HG03103 (cell line): ENCODE results near the gene SP6.

Experiments used
- ATAC-seq: cut with Tn5 transposase; IDR thresholded peaks from one replicate; pipeline ENCODE4 v1.9.1; 2021; ENCODE audit warnings: low read depth; ENCODE audit not compliant: unreplicated experiment

The SP6 gene

DNA sequence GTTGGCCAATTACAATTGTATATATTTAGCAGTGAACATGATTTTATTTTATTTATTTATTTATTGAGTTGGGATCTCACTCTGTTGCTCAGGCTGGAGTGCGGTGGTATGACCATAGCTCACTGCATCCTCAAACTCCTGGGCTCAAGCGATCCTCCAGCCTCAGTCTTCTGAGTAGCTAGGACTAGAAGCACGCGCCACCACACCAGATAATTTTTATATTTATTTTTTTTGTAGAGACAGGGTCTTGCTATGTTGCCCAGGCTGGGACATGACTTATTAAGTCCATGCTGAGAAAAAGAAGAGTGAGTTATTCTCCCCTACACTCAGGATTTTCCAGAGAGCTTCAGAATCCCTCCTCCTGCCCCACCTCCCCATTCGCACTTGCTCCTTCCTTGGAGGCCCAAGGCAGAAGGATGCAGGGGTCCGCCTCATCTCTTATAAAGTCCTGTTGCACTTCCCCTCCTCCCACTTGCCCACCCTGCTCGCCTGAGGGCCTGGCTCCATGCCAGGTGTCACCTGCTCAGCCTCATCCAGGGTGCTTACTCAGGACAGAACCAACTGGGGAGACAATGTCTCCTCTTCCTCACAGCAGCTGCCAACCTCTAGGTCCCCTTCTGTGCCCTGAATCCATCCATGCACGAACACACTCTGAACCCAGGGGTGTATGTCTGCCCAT lies 29.0 kb upstream of the SP6 start:
- no peak for ATAC-seq

DNA sequence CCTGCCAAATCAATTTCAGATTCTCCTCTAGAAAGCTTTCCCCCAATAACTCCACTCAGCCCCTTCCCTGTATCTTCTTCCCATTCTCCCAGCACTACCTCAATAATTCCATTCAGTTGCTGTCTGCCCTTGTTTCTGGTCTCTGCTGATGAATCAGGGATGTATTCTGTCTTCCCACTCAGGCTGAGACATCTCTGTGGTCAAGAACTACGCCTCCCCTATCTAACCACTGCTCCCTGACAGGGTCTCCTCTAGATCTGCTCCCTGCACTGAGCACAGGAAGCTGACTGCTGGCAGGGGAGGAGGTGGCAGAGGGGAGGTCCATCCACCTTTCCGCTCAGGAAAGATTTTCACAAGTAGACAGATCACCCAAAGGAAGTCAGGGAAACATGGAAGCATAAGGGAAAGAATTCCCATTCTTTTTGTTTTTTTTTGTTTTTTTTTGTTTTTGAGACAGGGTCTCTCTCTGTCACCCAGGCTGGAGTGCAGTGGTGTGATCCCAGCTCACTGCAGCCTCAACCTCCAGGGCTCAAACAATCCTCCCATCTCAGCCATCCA lies 28.1 kb upstream of the SP6 start:
- no peak for ATAC-seq

GRCh38 chr17:47878203-47879027 lies 27.5 kb upstream of the SP6 start:
- ATAC-seq = no peak

GRCh38 chr17:47877368-47878034 lies 26.5 kb upstream of the SP6 start:
- ATAC-seq = no peak

DNA sequence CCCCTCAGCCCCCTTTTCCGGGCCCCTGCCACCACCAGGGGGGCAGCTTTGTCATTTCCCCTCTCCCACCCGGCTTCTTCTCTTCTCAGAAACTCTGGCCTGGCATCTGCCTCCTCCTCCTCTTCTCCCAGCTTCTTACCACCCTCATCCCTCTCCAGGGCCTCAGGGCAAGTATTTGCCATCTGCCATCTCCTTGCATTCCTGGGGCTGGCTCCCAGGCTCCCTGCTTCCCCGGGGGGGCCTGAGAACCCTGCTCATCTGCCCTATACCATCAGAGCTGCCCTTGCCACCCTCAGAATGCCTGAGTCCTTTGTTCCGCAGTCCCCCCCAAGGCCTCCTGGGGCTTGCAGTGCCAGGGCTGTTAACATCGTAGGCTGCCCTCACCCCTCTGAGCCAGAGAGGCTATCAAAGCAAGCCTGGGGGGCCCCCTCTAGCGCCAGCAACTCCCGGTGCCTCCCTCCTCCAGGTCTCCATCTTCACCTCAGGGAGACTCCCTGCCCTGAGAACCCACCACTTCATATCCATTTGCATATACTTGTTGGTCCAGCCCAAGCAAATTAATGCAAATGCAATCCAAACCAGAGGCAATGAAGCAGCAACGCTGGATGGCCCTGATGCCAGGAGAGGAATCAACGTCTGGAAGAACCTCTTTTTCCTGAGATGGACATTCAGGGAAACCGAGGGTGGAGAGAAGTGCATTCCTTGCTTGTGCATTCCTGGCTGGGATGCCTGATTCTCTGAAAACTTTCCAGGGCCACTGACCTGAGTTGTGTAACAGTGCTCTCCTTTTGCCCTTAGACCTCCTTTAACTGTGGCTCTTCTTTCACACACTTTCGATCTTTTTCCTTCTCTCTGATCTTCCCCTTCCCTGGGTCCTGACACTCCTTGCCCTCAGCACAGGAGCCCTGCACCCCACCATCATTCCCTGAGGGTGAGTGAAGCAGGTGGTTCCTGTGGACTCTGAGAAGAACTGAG lies 24.3 kb upstream of the SP6 start:
- no peak for ATAC-seq

DNA sequence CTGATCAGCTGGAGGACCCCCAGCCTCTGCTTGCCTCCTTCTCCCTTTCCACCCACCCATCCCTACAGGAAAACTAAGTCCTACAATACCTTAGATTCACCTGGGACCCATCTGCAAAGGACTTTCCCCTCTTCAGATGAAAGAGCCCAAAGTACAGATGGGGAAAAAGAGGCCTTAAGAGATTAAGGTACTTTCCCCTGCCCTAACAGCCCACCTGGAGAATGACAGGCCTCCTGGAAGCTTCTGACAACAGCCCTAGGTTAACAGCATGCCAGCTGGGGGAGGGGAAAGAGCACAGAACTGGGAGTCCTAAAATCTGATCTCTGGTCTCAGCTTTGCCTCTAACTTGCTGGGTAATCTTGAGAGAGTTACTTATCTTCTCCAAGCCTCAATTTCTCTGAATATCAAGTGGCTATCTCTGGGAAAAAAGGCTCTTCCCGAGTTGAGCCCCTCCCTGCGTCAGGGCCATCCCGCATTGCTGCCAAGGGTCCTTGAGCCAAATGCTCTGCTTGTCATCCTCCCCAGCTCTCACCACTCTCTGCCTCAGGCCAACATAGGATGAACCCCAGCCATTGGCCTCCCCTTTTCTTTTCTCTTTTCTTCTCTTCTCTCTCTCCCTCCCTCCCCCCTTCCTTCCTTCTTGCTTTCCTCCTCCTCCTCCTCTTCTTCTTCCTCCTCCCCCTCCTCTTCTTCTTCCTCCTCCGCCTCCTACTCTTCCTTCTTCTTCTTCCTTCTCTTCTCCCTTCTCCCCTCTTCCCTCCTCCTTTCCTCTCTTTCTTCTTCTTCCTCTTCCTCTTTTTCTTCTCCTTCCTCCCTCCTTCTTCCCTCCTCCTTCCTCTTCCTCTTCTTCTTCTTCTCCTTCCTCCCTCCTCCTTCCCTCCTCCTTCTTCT lies 22.5 kb upstream of the SP6 start:
- ATAC-seq = no peak

DNA sequence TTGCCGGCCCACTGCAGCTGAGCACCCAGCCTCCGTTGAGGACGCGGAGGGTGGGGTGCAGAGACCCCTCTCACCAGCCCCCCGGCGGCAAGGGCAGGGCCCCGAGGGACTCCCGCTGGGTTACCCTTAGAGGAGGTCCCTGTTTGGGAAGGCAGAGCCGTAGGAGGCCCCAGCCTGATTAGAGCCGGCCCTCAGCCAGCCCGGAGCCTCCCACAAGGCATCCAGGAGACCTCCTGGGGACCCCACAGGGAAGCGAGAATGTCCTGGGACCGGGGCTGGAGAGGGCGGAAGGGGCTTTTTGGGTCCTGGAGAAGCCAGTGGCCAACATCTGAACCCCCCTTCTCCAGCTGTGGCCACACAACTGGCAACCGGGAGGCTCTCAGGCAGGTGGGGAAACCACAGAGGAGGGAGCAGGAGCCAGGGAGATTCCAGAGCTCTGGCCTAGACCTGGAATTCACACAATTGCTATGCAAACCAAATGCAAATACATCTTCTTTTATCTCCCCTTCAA lies 21.7 kb upstream of the SP6 start:
- no peak for ATAC-seq

DNA sequence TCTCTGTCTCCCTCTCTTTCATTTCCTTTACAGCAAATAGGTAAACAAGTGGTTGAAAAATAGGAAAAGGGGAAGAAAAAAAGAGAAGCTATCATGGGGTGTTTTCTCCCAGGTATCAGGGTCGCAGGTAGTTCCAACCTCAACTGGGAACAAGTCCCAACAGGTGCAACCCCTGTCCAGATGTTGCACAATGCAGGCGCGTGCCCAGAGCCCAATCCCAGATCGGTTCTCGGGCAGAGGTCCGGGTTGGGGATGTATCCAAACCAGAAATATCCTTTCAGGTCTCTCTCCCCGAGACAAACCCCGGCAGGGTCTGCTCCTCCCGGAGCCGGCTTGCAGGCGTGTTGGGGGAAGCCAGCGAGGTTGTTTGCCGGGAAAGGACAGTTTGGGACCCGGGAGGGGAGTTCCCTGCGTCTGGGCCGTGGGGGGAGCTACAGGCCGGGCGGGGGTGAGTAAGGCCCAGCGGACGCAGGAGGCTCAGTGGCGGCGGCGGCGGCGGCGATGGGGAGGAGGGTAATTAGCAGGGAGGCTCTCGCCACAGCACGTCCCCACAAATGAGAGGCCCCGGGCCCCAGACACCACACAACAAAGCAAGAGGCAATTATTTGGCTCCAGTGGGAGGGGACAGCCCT lies 21.2 kb upstream of the SP6 start:
- ATAC-seq = no peak

GRCh38 chr17:47871048-47871447 lies 20.1 kb upstream of the SP6 start:
- ATAC-seq = no peak

DNA sequence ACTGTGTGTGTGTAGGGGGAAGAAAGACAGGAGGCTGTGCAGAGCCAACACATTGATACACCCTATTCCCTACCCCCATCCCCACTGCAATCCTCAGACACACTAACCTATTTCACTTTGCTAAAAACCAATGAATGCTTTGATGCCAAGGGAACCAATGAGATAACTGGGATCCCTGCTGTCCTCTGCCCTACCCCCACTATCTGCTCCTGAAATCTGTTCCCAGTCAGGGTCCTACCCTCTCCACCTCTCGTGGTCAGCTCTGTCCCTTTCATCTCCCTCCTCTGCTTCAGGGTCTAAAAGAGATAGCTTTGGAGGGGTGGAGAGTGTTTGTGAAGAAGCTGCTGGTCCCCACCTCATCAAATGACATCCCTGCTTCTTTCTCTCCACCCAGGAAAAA lies 19.1 kb upstream of the SP6 start:
- no peak for ATAC-seq

DNA sequence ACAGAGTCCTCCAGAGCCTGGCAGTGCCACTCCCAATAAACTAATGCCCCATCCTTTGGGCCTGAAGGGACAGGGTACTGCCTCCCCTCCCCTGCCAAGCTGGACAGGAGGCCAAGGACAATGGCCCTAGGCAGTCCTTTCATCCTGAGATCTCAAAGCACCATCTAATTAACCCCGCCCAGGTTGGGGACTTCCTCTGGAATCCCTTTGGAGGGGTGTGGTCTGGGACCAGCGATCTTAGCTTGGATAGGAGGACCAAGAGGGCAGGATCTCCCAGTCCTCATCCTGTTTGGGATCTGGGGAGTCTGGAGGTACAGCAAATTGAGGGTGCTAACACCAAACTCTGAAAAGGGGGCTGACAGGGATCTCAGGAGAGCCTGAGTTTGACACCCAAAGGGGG lies 18.2 kb upstream of the SP6 start:
- no peak for ATAC-seq

GRCh38 chr17:47867813-47868533 lies 17.0 kb upstream of the SP6 start:
- ATAC-seq = no peak

DNA sequence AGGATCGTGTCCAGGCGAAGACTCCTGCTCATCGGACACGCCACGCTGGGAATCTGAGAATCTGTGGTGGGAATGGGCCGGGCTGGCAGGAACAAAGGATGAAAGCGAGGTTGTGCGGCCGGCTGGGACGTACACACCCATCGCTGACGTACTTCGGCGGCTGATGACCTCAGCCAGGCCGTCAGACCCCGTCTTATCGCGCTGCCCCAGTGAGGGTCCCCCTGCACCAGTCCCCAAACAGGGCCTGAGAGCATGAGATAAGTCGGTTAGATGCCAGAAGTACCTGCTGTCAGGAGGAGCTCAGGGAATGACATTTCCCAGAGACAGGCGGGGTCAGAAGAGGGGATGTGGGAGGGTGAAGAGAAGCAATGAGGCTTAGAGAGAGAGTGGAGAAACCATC lies 16.0 kb upstream of the SP6 start:
- no peak for ATAC-seq

DNA sequence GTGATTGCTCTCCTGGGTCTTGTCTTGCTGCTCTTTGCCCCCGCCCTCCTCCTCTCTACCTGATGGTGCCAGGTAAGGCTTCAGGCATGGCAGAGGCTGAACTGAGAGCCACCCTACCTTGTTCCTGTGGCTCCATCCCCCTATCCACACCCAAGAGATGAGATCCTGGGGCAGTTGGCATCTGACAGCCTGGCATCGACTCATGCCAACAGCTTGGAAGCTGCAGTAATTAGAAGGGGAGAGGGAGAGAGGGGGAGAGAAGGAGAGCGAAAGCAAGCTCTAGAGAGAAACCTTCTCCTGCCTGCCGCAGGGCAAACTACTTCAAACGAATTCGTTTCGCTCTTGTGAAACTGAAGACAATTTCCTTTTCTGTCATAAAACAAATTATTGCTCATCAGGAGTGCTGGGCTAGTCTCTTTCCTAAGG lies 13.8 kb upstream of the SP6 start:
- no peak for ATAC-seq

- ATAC-seq = no peak
These were observed 11.9 kb upstream of the SP6 start for GRCh38 chr17:47862621-47863440.

DNA sequence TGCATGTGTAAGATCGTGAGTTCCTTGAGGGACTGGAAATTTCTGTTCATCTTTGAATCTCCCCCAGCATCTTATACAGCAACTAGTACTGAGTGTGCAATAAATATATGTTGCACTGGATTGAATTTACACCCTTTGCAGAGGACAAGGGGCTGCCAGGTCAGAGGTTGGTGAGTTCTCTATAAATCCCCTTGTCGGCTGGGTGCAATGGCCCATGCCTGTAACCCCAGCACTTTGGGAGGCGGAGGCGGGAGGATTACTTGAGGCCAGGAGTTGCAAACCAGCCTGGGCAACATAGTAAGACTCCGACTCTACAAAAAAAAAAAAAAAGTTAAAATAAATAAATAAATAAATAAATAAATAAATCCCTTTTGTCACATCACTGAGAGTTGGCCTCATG lies 9.4 kb upstream of the SP6 start:
- no peak for ATAC-seq
